Measurements from ENCODE around the gene BLOC1S6. TPM values are rescaled to one million over a fixed set of nuclear protein-coding genes. Genes with fewer than 3 reads are reported as not detected.
A peak's percentile ranks its signal among the peaks of the same experiment; 100 is the strongest.

The BLOC1S6 gene
- total and polyA plus RNA-seq, 2 of the 13 experiments (the other 11 are each of a cell fraction or from before 2014, with no cell fraction given): 11.8 to 44.3 TPM

- TF ChIP-seq, protein P1, sequence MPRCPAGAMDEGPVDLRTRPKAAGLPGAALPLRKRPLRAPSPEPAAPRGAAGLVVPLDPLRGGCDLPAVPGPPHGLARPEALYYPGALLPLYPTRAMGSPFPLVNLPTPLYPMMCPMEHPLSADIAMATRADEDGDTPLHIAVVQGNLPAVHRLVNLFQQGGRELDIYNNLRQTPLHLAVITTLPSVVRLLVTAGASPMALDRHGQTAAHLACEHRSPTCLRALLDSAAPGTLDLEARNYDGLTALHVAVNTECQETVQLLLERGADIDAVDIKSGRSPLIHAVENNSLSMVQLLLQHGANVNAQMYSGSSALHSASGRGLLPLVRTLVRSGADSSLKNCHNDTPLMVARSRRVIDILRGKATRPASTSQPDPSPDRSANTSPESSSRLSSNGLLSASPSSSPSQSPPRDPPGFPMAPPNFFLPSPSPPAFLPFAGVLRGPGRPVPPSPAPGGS (CRISPR knock-in tag; IDR thresholded peaks at IDR 0.05): no peak
- no peak for TF ChIP-seq NFATC3 (CRISPR knock-in tag; IDR thresholded peaks at IDR 0.05)
- TF ChIP-seq SNAPC2 (CRISPR knock-in tag; IDR thresholded peaks at IDR 0.05): no peak
- no peak for TF ChIP-seq ZNF687 (CRISPR knock-in tag; IDR thresholded peaks at IDR 0.05)
- TF ChIP-seq ZNF292 (CRISPR knock-in tag; IDR thresholded peaks at IDR 0.05; ENCODE audit: borderline replicate concordance, low read depth): 0 out of 2 replicates have a peak, but pooled peaks have one; percentile 45
- no peak for TF ChIP-seq CENPT (CRISPR knock-in tag; IDR thresholded peaks at IDR 0.05; ENCODE audit: low read depth)
- peak; percentile 70 for TF ChIP-seq ELF3 (CRISPR knock-in tag; IDR thresholded peaks at IDR 0.05)
- no peak for TF ChIP-seq ZNF337 (CRISPR knock-in tag; IDR thresholded peaks at IDR 0.05; ENCODE audit: borderline replicate concordance, low read depth)
- TF ChIP-seq NFRKB (IDR thresholded peaks at IDR 0.05): no peak
- no peak for TF ChIP-seq SIN3A (IDR thresholded peaks at IDR 0.05; ENCODE audit: borderline replicate concordance, low read depth, low read length)
- peak; percentile 96 for TF ChIP-seq CEBPB (IDR thresholded peaks at IDR 0.05; ENCODE audit: borderline replicate concordance, low read depth, low read length)
- no peak for TF ChIP-seq ZFP41 (CRISPR knock-in tag; IDR thresholded peaks at IDR 0.05; ENCODE audit: borderline replicate concordance)
- no peak for TF ChIP-seq ZNF18 (CRISPR knock-in tag; IDR thresholded peaks at IDR 0.05; ENCODE audit: insufficient replicate concordance)
- TF ChIP-seq IRF2 (CRISPR knock-in tag; IDR thresholded peaks at IDR 0.05): no peak; the same call in none of the 2 replicates
- TF ChIP-seq HNF4A (CRISPR knock-in tag; IDR thresholded peaks at IDR 0.05): no peak
- TF ChIP-seq SETDB1 (CRISPR knock-in tag; IDR thresholded peaks at IDR 0.05; ENCODE audit: borderline replicate concordance): no peak
- TF ChIP-seq, protein P2, sequence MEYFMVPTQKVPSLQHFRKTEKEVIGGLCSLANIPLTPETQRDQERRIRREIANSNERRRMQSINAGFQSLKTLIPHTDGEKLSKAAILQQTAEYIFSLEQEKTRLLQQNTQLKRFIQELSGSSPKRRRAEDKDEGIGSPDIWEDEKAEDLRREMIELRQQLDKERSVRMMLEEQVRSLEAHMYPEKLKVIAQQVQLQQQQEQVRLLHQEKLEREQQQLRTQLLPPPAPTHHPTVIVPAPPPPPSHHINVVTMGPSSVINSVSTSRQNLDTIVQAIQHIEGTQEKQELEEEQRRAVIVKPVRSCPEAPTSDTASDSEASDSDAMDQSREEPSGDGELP (IDR thresholded peaks at IDR 0.05; ENCODE audit: borderline replicate concordance, low read depth): peak; percentile 36; the same call in 1 of the 2 replicates
- TF ChIP-seq RELA (CRISPR knock-in tag; IDR thresholded peaks at IDR 0.05): no peak
- no peak for TF ChIP-seq ZBTB7B (CRISPR knock-in tag; IDR thresholded peaks at IDR 0.05)
- TF ChIP-seq, protein P3, sequence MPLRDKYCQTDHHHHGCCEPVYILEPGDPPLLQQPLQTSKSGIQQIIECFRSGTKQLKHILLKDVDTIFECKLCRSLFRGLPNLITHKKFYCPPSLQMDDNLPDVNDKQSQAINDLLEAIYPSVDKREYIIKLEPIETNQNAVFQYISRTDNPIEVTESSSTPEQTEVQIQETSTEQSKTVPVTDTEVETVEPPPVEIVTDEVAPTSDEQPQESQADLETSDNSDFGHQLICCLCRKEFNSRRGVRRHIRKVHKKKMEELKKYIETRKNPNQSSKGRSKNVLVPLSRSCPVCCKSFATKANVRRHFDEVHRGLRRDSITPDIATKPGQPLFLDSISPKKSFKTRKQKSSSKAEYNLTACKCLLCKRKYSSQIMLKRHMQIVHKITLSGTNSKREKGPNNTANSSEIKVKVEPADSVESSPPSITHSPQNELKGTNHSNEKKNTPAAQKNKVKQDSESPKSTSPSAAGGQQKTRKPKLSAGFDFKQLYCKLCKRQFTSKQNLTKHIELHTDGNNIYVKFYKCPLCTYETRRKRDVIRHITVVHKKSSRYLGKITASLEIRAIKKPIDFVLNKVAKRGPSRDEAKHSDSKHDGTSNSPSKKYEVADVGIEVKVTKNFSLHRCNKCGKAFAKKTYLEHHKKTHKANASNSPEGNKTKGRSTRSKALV (CRISPR knock-in tag; IDR thresholded peaks at IDR 0.05): no peak
- no peak for TF ChIP-seq NFKB2 (CRISPR knock-in tag; IDR thresholded peaks at IDR 0.05; ENCODE audit: borderline replicate concordance)
- 0 out of 2 replicates have a peak, but pooled peaks have one; percentile 19 for TF ChIP-seq GABPB1 (CRISPR knock-in tag; IDR thresholded peaks at IDR 0.05)
Measured at GRCh38 chr15:45641374-45641781, 54.2 kb downstream of the BLOC1S6 start (continued).

All from HepG2 (cell line).